Fibroblast of pulmonary artery (primary cell): ENCODE results near the gene SLC7A14.

Source experiments
- DNase-seq: peaks from one replicate; pipeline ENCODE4 v3.0.0-alpha.2; 2010; ENCODE audit warnings: low read depth
- H3K4me3 ChIP-seq: replicated peaks from 2 replicates; pipeline ENCODE4 v1.5.1; 2011; ENCODE audit warnings: low read depth, mild to moderate bottlenecking, control low read depth, low read length, moderate library complexity
- TF ChIP-seq, protein P1 (sequence below): IDR thresholded peaks from 2 replicates; pipeline ENCODE4 v1.5.1; 2011; ENCODE audit warnings: mild to moderate bottlenecking, control low read depth, low read length, inconsistent platforms; ENCODE audit errors: missing control alignments

SLC7A14 gene

DNA sequence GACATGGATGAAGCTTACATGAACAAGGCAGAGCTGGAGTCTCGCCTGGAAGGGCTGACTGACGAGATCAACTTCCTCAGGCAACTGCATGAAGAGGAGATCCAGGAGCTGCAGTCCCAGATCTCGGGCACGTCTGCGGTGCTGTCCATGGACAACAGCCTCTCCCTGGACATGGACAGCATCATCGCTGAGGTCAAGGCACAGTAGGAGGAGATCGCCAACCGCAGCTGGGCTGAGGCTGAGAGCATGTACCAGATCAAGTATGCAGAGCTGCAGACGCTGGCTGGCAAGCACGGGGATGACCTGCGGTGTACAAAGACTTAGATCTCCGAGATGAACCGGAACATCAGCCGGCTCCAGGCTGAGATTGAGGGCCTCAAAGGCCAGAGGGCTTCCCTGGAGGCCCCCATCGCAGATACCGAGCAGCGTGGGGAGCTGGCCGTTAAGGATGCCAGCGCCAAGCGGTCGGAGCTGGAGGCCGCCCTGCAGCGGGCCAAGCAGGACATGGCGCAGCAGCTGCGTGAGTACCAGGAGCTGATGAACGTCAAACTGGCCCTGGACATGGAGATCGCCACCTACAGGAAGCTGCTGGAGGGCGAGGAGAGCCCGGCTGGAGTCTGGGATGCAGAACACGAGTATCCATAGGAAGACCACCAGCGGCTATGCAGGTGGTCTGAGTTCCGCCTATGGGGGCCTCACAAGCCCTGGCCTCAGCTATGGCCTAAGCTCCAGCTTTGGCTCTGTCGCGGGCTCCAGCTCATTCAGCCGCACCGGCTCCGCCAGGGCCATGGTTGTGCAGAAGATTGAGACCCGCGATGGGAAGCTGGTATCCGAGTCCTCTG is 89.6 kb downstream of the SLC7A14 start:
- no peak for DNase-seq
- H3K4me3 ChIP-seq, result no peak overlapping the region
- TF ChIP-seq, protein P1, sequence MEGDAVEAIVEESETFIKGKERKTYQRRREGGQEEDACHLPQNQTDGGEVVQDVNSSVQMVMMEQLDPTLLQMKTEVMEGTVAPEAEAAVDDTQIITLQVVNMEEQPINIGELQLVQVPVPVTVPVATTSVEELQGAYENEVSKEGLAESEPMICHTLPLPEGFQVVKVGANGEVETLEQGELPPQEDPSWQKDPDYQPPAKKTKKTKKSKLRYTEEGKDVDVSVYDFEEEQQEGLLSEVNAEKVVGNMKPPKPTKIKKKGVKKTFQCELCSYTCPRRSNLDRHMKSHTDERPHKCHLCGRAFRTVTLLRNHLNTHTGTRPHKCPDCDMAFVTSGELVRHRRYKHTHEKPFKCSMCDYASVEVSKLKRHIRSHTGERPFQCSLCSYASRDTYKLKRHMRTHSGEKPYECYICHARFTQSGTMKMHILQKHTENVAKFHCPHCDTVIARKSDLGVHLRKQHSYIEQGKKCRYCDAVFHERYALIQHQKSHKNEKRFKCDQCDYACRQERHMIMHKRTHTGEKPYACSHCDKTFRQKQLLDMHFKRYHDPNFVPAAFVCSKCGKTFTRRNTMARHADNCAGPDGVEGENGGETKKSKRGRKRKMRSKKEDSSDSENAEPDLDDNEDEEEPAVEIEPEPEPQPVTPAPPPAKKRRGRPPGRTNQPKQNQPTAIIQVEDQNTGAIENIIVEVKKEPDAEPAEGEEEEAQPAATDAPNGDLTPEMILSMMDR, result no peak

GRCh38 chr3:170494766-170495165 is 91.1 kb downstream of the SLC7A14 start:
- TF ChIP-seq, protein P1, result no peak

DNA sequence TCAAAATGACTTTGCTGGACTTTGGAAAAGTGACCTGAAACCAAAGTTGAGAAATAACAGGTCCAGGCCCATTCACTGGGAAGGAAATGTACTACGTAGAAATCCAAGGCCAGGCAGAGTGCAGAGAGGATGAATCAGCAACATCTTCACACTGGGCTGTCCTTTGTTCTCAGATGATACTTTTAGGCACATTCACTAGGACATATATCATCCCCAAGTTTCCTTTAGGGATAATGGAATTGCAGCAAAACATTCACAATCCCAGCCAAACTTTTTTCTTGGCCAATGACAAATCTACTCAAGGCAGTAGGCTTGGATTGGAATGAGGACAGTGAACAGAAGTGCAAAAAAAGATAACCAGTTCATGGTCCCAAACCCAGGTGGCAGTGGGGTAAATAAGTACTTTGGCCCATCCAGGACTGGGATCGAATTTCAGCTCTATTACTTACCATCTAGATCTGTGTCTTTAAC is 92.1 kb downstream of the SLC7A14 start:
- DNase-seq, result peak; percentile 64
- H3K4me3 ChIP-seq, result no peak overlapping the region
- TF ChIP-seq, protein P1, result no peak

More at GRCh38 chr3:170494766-170495165, 91.1 kb downstream of the SLC7A14 start:
- no peak overlapping the region for H3K4me3 ChIP-seq
- no peak for DNase-seq

DNA sequence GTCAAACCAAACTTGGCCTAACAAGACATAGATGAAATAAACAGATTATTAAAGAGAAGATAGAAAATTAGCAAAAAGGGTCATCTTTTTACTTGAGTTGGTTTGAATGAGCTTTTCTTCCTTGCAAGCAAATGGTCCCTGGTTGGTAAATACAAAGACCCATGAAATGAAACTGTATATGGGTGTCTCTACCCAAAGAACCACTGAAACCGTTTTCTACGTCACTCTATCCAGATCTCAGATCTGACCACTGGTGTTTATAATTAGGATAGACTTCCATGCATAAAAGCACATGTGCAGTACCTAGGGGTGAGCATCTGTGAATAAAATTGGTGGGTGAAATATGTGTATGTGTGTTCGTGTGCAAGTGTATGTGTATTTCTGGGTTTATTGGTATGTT is 94.0 kb downstream of the SLC7A14 start:
- H3K4me3 ChIP-seq, result no peak overlapping the region
- DNase-seq, result no peak
- TF ChIP-seq, protein P1, result no peak

- no peak overlapping the region for H3K4me3 ChIP-seq
- DNase-seq, result no peak
- TF ChIP-seq, protein P1, result no peak
Observed at GRCh38 chr3:170490828-170491560, 94.9 kb downstream of the SLC7A14 start.

DNA sequence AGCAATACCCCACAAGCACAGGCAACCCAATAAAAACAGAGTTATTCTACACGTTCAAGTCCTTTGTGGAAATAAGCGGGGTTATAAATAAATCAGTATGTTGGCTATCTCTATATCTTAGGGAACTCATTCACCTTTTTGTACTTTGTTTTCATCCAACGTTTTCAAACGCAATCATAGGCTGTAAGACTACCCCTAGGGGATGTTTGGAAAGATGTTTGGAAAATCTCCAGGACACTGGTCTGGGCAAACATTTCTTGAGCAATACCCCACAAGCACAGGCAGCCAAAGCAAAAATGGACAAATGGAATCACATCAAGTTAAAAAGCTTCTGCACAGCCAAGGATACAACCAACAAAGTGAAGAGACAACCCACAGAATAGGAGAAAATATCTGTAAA is 97.1 kb downstream of the SLC7A14 start:
- H3K4me3 ChIP-seq, result no peak overlapping the region
- DNase-seq, result peak; percentile 86
- TF ChIP-seq, protein P1, result peak; percentile 15
